Eye (tissue), 1 donor: Measurements from ENCODE around the gene PIEZO1.

Source experiments
- DNase-seq: peaks from one replicate; pipeline ENCODE4 v3.0.0-alpha.2; 2015

Gene PIEZO1

GRCh38 chr16:88764913-88765349 lies 20.1 kb downstream of the PIEZO1 start:
- DNase-seq = no peak

GRCh38 chr16:88764080-88764479 lies 20.9 kb downstream of the PIEZO1 start:
- no peak for DNase-seq

GRCh38 chr16:88763502-88764053 lies 21.4 kb downstream of the PIEZO1 start:
- peak; percentile 79 for DNase-seq

DNA sequence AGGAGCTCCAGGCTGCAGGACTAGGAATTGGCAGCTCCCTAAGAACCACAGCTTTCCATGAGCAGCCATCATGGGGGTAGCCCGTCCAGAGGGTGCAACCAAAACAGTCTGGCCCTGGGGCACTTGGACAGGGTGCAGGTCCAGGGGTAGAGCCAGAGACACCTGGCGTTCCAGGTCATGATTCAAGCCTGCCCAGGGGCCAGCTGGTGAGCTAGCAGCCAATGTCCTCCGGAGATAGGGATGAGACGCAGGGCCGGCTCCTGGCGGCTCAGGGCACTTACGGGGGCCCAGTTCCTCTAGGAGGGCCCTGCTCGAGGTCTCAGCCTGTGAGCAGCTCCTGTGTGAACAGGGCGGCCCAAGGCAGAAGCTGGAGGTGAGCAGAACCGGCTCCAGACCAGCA lies 22.1 kb downstream of the PIEZO1 start:
- no peak for DNase-seq

DNA sequence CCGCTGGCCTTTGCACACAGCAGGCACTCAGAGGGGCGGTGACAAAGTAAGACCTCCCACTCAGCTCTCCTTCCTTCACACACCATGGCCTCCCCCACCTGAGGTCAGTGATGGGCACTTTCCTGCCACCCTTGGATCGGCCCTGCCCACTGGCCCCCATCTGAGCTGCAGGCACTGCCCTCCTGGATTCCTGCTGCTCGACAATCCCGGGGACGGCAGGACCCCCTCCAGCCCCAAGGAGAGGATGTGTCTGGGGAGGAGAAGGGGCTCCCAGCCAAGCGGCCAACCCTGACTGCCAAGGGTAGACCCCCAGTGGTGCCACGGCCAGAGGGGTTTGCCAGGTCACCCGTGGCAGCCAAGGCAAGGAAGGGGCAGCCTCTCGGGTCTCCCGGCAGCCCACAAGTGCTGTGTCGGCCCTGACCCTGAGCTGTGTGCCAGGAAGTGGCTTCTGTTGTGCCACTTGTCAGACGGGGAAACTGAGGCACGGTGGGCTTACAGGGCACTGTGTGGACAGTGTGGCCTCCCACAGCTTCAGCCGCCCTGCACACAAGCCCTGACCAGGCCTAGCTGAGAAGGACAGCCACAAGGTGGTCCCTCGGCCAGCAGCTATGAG lies 22.7 kb downstream of the PIEZO1 start:
- DNase-seq = no peak

DNA sequence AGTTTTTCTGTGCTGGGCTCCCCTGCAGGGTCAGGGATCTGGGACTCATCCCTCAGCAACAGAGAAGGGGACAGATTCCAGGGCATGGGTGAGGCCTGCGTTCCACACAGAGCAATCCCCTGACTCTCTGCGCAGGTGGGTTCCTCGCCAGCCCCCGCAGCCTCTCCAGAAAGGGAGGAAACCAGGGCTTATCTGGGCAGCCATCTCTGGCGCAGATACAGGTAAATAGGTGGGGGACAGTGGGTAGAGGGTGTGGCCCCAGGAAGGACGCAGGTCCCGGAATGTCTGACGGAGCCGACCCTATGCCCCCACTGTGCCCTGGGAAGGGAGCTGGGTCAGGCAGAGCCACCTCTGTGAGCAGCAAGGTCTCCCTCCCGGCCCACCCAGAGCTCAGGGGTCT lies 23.2 kb downstream of the PIEZO1 start:
- no peak for DNase-seq

GRCh38 chr16:88761143-88761534 lies 23.9 kb downstream of the PIEZO1 start:
- DNase-seq = no peak

GRCh38 chr16:88760424-88761142 lies 24.4 kb downstream of the PIEZO1 start:
- no peak for DNase-seq

- DNase-seq = no peak
Measured at GRCh38 chr16:88759976-88760350, 25.1 kb downstream of the PIEZO1 start.

DNA sequence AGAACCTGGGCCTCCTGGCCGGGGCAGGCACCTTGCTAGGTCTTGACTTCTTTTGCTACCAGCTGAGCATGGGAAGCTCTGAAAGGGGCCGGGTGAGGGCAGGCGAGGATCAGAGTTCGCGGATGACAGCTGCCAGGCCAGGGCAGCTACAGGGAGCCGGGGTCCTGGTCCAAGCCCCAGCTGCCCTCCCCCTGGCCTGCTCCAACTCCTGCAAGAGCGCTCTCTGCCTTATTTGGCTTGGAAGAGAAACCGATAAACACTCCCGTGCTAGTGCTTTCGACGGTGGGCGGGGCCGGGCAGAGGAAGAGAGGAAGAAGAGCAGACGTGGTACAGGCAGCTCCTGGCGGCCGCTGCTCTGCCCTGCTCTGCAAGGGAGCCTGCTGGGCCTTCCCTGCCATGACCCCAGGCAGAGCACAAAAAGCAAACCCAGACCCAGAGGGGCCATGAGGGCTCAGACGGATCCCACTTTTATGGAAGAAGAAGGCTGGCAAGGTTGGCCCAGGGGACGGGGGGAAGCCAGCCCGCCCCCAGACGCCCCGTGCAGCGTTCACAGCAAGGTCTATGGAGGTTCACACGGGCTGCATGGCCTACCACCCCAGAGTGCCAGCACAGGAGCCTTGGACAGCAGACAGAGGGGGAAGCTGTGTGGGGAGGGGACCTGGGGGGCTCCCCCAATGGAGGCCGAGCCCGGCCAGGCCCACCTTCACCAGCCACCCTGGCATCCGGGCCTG lies 25.6 kb downstream of the PIEZO1 start:
- no peak for DNase-seq

GRCh38 chr16:88758944-88759244 lies 26.1 kb downstream of the PIEZO1 start:
- no peak for DNase-seq

- no peak for DNase-seq
Measured at GRCh38 chr16:88758227-88758943, 26.6 kb downstream of the PIEZO1 start.

DNA sequence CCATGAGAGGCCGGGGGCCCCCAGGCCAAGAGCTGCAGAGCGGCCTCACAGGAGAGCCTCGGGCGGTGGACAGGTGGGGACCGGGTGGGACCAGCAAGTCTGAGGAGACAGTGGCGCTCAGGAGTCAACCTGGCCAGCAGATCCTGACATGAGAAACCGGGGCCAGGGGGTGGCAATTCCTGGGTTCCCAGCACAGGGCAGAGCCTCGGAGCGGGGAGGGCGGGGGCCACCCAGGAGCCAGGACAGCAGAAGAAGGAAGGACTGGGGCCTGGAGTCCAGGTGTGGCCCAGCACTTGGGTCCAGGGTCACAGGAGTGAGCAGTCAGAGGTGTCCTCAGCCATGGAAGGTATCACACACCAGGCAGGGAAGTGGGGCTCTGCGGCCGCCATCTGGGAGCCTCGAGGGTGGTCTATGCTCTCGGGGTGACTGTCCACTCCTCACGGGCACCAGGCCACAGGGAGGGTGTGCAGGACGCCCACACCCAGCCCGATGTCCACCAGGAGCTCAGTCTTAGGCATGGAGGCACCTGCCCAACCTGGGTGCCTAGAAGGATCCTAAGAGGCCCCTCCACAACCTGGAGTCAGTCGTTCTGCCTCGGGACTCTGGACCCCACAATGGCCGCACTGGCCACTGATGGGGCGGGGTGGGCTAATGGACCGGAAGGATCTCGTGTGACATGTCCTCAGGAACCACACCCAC lies 29.1 kb downstream of the PIEZO1 start:
- no peak for DNase-seq

DNA sequence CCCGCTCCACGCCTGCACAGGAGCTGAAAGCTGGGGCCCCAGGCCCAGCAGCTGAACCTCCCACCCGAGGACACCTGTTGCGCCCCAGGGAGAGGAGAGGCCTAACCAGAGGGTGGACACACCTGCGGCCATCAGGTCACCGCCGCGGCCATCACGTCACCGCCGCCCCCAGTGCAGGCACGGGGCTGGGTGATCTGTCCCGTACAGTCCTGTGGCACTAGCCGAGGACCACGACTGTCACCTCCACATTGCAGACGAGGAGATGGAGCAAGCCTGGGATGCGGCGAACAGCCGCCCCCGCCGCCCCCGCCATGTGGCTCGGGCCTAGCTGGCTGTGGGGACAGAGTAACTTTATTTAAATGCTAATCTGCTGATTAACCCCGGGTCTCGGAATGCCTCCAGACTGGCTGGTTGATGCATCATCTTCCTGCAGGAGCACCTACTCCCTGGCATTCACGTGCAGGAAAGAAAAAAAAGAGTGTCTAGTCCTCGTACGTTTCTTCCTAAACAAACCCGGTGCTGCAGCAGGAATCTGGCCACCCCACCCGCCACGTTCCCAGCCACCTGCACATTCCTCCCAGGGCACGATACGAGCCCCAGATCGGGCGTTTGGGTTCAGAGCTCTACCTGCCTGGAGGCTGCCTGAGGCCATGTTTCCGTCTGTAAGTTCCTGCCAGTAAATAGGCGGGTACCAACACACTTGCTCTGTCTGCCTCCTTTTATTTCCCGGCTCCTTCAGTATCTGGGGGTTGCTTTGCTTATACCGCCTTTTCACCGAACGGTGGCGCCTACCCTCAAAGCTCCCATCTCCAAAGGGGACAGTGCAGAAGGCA lies 29.9 kb downstream of the PIEZO1 start:
- DNase-seq = no peak

GRCh38 chr16:88754109-88754911 lies 30.7 kb downstream of the PIEZO1 start:
- no peak for DNase-seq

- DNase-seq = no peak
Measured at GRCh38 chr16:88753602-88754001, 31.4 kb downstream of the PIEZO1 start.

DNA sequence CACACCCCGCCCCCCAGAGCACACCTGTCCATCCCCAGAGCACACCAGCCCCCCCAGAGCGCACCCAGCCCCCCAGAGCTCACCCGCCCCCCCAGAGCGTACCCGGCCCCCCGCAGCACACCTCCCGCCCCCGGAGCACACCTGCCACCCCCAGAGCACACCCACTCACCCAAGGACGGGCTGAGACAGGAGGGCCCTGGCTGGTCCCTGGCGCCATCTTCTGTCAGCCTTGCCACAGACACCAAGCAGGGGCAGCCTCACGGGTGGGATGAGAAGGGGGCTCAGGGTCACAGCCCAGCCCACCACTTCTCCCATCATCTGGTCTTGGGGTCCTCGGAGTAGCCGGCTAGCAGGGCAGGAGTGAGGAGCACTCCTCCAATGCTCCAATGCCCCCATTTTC lies 31.8 kb downstream of the PIEZO1 start:
- no peak for DNase-seq

DNA sequence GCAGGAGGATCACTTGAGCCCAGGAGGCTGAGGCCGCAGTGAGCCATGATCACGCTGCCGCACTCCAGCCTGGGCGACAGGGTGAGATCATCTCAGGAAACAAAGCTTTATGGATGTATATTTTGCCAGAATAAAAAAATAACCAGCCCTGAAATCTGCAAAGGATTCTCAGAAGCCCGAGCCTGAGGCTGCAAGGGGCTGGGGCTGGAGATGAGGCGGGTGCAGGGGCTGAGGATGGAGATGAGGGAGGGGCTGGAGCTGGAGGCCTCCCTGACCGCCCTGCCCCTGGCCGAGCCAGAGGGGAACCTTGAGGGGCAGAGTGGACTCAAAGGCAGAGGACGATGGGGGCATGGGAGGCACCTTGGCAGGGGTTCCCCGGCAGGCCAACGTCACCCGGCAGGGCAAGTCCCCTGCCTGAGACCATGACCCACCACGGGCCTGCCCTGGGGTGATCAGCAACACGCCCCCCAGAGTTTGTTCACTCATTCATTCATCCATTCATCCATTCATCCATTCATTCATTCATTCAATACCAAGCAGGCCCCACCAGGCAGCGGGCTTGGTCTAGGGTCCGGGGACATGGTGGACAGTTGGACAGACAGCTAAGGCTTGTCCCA lies 32.5 kb downstream of the PIEZO1 start:
- no peak for DNase-seq

DNA sequence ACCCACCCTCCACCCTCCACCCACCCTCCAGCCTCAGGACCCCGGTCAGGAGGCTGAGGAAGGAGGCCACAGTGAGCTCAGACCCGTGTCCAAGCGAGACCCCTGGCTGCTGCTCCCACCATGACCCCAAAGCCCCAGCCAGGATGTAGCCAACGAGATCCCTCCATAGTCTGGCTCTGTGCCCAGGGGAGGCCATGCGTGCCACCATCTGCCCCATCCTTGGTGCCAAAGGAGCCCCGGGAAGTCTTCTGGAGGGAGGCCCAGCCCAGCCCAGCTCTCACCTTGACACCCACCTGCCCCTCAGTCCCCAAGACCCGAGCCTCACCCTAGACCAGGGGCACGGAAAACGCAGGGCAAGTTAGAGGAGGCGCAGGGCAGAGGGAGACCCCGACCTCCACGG lies 34.2 kb downstream of the PIEZO1 start:
- DNase-seq = no peak

DNA sequence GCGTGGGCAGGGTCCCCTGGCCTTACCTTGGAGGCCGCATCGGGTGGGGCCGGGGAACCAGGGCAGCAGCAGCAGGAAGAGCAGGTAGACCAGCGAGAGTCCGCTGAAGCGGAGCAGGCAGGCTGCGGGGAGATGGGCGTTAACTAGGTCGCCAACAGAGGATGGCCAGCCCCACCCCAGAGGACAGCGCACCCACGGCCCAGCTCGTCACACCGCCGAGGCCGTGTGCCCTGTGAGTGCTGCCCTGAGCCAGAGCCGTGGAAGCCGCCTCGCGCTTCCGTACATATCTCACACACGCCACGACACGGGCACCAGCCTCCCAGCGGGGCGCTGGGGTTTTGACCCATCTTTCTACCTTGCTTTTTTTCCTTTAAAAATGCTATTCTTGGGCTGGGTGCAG lies 35.7 kb downstream of the PIEZO1 start:
- DNase-seq = no peak
